SU-DHL-6 (cell line): ENCODE measurements around the gene SERPIND1.

Experiments used
- H2AFZ ChIP-seq: fragments of 200-600 bp; sonication (generic); 2 replicates; pipeline ENCODE4 v1.6.1; 2014; ENCODE audit warnings: low read depth, mild to moderate bottlenecking, moderate library complexity, mixed read lengths, antibody characterized with exemption, low read length; ENCODE audit not compliant: severe bottlenecking
- H3F3A ChIP-seq: fragments of 200-600 bp; shearing (Covaris generic); 2 replicates; pipeline ENCODE4 v1.6.0; 2016; ENCODE audit warnings: antibody characterized with exemption, mild to moderate bottlenecking; ENCODE audit not compliant: insufficient read depth
- H3K27ac ChIP-seq: fragments of 200-600 bp; sonication (generic); 2 replicates; pipeline ENCODE4 v1.5.1; 2016; ENCODE audit warnings: low read depth, mild to moderate bottlenecking, low read length, moderate library complexity, mixed read lengths
- H3K27me3 ChIP-seq: fragments of 200-600 bp; sonication (generic), shearing (Covaris generic); 2 replicates; pipeline ENCODE4 v1.6.0; 2014; ENCODE audit warnings: mild to moderate bottlenecking, low read length
- H3K36me3 ChIP-seq: fragments of 200-600 bp; sonication (generic); 2 replicates; pipeline ENCODE4 v1.6.1; 2014; ENCODE audit warnings: mild to moderate bottlenecking, low read length, mixed read lengths
- H3K4me2 ChIP-seq: fragments of 300-600, 200-600 bp; shearing (Covaris generic), sonication (generic); 2 replicates; pipeline ENCODE4 v1.6.0; 2014; ENCODE audit warnings: low read length, low read depth, mild to moderate bottlenecking; ENCODE audit not compliant: poor library complexity, severe bottlenecking
- H3K4me3 ChIP-seq: fragments of 200-600 bp; sonication (generic); 2 replicates; pipeline ENCODE4 v1.5.1; 2014; ENCODE audit warnings: antibody characterized with exemption, low read length, mild to moderate bottlenecking, mixed read lengths; ENCODE audit not compliant: insufficient read depth, poor library complexity, severe bottlenecking
- H3K79me2 ChIP-seq: fragments of 200-600 bp; sonication (generic); 2 replicates; pipeline ENCODE4 v1.6.1; 2014; ENCODE audit warnings: mild to moderate bottlenecking, low read length, moderate library complexity; ENCODE audit not compliant: insufficient read depth
- H3K9ac ChIP-seq: fragments of 200-600 bp; sonication (generic); 2 replicates; pipeline ENCODE4 v1.7.0; 2014; ENCODE audit warnings: mild to moderate bottlenecking, low read length
- H3K9me2 ChIP-seq: fragments of 200-600 bp; sonication (generic); replicated peaks from 2 replicates; pipeline ENCODE4 v1.6.1; 2014; ENCODE audit warnings: low read length; ENCODE audit not compliant: insufficient read depth
- H3K9me3 ChIP-seq: fragments of 200-600 bp; sonication (generic); 2 replicates; pipeline ENCODE4 v1.6.1; 2014; ENCODE audit warnings: low read length, mixed read lengths; ENCODE audit not compliant: insufficient read depth
- H4K20me1 ChIP-seq: fragments of 200-600 bp; sonication (generic); 2 replicates; pipeline ENCODE4 v1.6.1; 2014; ENCODE audit warnings: low read depth, mild to moderate bottlenecking, antibody characterized with exemption, low read length, moderate library complexity, mixed read lengths
- EZH2phosphoT487 ChIP-seq: fragments of 200-600 bp; sonication (generic), shearing (Covaris generic); conservative IDR thresholded peaks from 2 replicates; pipeline ENCODE4 v1.6.1; 2018; ENCODE audit warnings: mild to moderate bottlenecking, antibody characterized with exemption, low read length, moderate library complexity, mixed read lengths
- TF ChIP-seq, protein P1 (sequence below): fragments of 200-600 bp; sonication (generic); IDR thresholded peaks from one replicate; pipeline ENCODE4 v1.5.1; 2017; ENCODE audit warnings: antibody characterized with exemption, mild to moderate bottlenecking, low read length, moderate library complexity; ENCODE audit not compliant: insufficient read depth, poor library complexity, severe bottlenecking

Gene SERPIND1

DNA sequence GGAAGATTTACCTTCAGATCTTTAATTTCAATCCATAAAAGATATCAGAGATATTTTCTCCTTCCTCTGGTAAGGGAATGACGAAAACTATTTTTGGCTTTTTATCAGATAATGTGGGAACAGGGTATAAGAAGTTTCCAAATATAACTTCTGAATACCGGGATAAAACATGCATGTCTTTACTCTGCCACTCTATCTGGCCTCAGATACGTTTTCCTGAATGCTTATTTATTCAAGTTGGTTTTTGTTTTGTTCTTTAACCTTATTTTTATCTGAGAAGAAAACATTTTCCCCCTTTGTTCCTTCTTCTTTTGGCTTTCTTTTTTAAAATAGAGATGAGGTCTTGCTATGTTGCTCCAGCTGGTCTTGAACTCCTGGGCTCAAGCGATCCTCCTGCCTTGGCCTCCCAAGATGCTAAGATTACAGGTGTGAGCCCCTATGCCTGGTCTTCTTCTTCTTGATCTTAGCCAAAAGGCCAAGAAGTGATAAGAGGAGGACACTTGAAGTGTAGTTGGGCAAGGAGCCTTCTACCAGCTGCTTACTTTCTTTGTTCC is 1.5 kb downstream of the SERPIND1 start:
- no peaks in the 10 kb centered on the region for H4K20me1 ChIP-seq

DNA sequence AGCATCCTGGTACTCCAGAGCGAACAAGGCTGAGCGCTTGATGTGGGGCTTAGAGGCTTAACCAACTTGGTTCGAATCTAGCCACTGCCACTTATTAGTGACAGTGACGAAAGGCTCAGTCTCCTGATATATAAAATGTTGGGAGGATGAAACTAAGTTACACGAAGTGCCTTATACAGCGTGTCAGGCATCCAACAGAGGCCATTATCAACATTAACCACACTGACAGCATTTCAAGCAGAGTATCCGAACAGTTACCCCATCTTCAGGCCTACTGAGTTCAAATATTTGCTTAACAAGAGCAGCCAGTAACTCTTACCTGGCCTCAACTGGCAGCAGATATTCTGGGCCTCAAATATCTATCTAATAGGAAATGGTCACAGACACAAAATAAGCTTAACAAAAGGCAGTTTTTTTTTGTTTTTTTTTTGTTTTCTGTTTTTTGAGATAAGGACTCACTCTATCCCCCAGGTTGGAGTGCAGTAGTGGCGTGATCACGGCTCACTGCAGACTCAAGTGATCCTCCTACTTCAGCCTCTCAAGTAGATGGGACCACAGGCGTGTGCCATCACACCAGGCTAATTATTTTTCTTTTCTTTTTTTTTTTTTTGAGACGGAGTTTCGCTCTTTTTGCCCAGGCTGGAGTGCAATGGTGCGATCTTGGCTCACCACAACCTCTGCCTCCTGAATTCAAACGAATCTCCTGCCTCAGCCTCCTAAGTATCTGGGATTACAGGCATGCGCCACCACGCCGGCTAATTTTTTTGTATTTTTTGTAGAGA is 2.9 kb downstream of the SERPIND1 start:
- Histone ChIP-seq H3K4me3 (no peak overlapping the region), H4K20me1 (no peaks in the 10 kb centered on the region), H3K9me2 (no peaks in the 10 kb centered on the region), H3K27ac (no peak overlapping the region), H3K36me3 (no peaks in the 10 kb centered on the region), H3K79me2 (no peaks in the 10 kb centered on the region), H2AFZ (no peak overlapping the region), H3K27me3 (no peaks in the 10 kb centered on the region), H3F3A (no peaks in the 10 kb centered on the region), H3K9me3 (no peaks in the 10 kb centered on the region), H3K4me2 (no peak overlapping the region), H3K9ac (no peak overlapping the region)
- TF ChIP-seq, protein P1, sequence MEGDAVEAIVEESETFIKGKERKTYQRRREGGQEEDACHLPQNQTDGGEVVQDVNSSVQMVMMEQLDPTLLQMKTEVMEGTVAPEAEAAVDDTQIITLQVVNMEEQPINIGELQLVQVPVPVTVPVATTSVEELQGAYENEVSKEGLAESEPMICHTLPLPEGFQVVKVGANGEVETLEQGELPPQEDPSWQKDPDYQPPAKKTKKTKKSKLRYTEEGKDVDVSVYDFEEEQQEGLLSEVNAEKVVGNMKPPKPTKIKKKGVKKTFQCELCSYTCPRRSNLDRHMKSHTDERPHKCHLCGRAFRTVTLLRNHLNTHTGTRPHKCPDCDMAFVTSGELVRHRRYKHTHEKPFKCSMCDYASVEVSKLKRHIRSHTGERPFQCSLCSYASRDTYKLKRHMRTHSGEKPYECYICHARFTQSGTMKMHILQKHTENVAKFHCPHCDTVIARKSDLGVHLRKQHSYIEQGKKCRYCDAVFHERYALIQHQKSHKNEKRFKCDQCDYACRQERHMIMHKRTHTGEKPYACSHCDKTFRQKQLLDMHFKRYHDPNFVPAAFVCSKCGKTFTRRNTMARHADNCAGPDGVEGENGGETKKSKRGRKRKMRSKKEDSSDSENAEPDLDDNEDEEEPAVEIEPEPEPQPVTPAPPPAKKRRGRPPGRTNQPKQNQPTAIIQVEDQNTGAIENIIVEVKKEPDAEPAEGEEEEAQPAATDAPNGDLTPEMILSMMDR = no peak

More for the DNA sequence above, 1.5 kb downstream of the SERPIND1 start:
- Histone ChIP-seq H3K36me3 (no peaks in the 10 kb centered on the region), H3K9me2 (no peaks in the 10 kb centered on the region), H3K27ac (no peak overlapping the region), H3K9ac (no peak overlapping the region), H2AFZ (no peak overlapping the region), H3F3A (no peaks in the 10 kb centered on the region), H3K4me3 (no peak overlapping the region), H3K79me2 (no peaks in the 10 kb centered on the region), H3K4me2 (no peak overlapping the region), H3K9me3 (no peaks in the 10 kb centered on the region), H3K27me3 (no peaks in the 10 kb centered on the region)
- TF ChIP-seq, protein P1 = no peak
- no peak for TF ChIP-seq EZH2phosphoT487

DNA sequence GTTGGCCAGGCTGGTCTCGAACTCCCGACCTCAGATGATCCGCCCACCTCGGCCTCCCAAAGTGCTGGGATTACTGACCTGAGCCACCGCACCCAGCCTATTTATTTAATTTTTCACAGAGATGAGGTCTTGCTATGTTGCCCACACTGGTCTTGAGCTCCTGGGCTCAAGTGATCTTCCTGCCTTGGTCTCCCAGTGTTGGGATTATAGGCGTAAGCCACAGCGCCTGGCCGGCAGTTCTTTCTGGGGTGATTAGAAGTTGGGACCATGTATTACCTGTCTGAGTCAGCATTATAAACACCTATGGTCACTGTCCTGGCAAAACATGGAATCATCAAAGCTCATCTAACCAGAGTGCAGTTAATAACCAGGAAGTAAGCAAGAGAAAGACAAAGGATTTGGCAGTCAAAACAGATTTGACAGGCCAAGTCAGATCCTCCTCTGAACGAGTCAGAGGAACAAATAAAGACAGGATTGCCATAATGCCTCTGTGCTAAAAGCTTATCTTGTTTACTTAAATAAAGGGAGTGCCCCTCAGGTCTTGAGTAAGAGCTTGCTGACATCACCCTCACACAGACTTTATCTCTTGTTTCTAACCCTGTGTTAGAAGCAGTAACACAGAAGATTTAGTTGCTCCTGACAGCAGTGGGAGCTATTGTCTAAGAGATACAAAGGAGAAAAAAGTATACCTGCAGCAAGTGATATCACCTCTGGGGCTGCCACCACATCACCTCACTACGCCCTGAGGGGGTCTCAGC is 3.7 kb downstream of the SERPIND1 start:
- no peaks in the 10 kb centered on the region for H3K27me3 ChIP-seq
- no peaks in the 10 kb centered on the region for H4K20me1 ChIP-seq
- no peaks in the 10 kb centered on the region for H3F3A ChIP-seq
- TF ChIP-seq EZH2phosphoT487 = no peak
- TF ChIP-seq, protein P1 = no peak
- H2AFZ ChIP-seq = no peak overlapping the region
- H3K4me3 ChIP-seq = no peak overlapping the region
- no peaks in the 10 kb centered on the region for H3K79me2 ChIP-seq
- H3K36me3 ChIP-seq = no peaks in the 10 kb centered on the region
- H3K9me3 ChIP-seq = no peaks in the 10 kb centered on the region
- no peak overlapping the region for H3K27ac ChIP-seq
- H3K9ac ChIP-seq = no peak overlapping the region
- H3K4me2 ChIP-seq = no peak overlapping the region
- H3K9me2 ChIP-seq = no peaks in the 10 kb centered on the region
